Esophagus muscularis mucosa (tissue), 4 donors: ENCODE measurements around the gene BCAS4. TPM values are rescaled to one million over a fixed set of nuclear protein-coding genes. Genes with fewer than 3 reads are reported as not detected.
A peak's percentile ranks its signal among the peaks of the same experiment; 100 is the strongest.

Experiments
- DNase-seq: peaks from one replicate; pipeline ENCODE4 v3.0.0-alpha.2; 2017; ENCODE audit errors: extremely low spot score
- H3K27ac ChIP-seq, 4 donors: fragments of 200-600 bp; sonication (generic); replicated peaks in 1 of 4; 1 replicate in 3 of 4; 2 replicates in 1 of 4; pipeline ENCODE4 v1.5.1; 2016 to 2019; ENCODE audit warnings: mild to moderate bottlenecking in 1 of 4
- H3K27me3 ChIP-seq, 4 donors: fragments of 200-600 bp; sonication (generic); one replicate each; pipeline versions ENCODE4 v1.5.1 to v1.6.0; 2016 to 2019
- H3K36me3 ChIP-seq, 4 donors: fragments of 200-600 bp; sonication (generic); one replicate each; pipeline ENCODE4 v1.5.1; 2016 to 2019
- H3K4me1 ChIP-seq, 4 donors: fragments of 200-600 bp; sonication (generic); one replicate each; pipeline ENCODE4 v1.5.1; 2016 to 2019
- H3K4me3 ChIP-seq, 4 donors: fragments of 200-600 bp; sonication (generic); 1 replicate in 2 of 4; 2 replicates in 2 of 4; pipeline ENCODE4 v1.5.1; 2016 to 2019; ENCODE audit warnings: mild to moderate bottlenecking in 4 of 4, moderate library complexity in 1 of 4
- H3K9me3 ChIP-seq, 4 donors: fragments of 200-600 bp; sonication (generic); 1 replicate in 3 of 4; 2 replicates in 1 of 4; pipeline ENCODE4 v1.5.1; 2016 to 2019
- EP300 ChIP-seq: sonication (generic); formaldehyde crosslinking; IDR thresholded peaks from one replicate; pipeline ENCODE4 v1.6.1; 2017; ENCODE audit warnings: antibody characterized with exemption
- POLR2A ChIP-seq: fragments of 450-650 bp; IDR thresholded peaks from one replicate; pipeline ENCODE4 v1.6.1; 2017; ENCODE audit warnings: antibody characterized with exemption, moderate library complexity, mild to moderate bottlenecking, low read depth
- POLR2AphosphoS5 ChIP-seq, 2 donors: sonication (generic); formaldehyde crosslinking; IDR thresholded peaks; one replicate each; pipeline ENCODE4 v1.6.1; 2017; ENCODE audit warnings: antibody characterized with exemption in 2 of 2
- WGBS: methylation state at CpG from one replicate; pipeline ENCODE4 v1.1.5; 2018; 5-methylcytosine and 5-hydroxymethylcytosine counted together
- intact Hi-C: fragments of 100-400 bp; cut with DNase I; formaldehyde crosslinking; loops from one replicate; pipeline ENCODE4 v1.15.1; 2023
- total RNA-seq, 4 donors: library from RNA; depleted of rRNA; stranded (reverse); fragments of >200 nt; gene quantifications; one replicate each; pipeline versions ENCODE4 v1.1.0 to v1.2.1, GENCODE V29; 2016
- TF ChIP-seq, protein P1 (sequence below), 3 experiments: fragments of 200-600 bp in 2 of 3; fragments of 450-650 bp in 1 of 3; sonication (generic) in 2 of 3; IDR thresholded peaks; one replicate each; pipeline ENCODE4 v1.5.1; 2017 to 2019; ENCODE audit warnings: antibody characterized with exemption in 3 of 3, mild to moderate bottlenecking in 2 of 3, moderate library complexity in 1 of 3

BCAS4 gene
- total RNA-seq, 4 donors from 2014 or later, result 3.1 to 5.4 (median 4.5) TPM

DNA sequence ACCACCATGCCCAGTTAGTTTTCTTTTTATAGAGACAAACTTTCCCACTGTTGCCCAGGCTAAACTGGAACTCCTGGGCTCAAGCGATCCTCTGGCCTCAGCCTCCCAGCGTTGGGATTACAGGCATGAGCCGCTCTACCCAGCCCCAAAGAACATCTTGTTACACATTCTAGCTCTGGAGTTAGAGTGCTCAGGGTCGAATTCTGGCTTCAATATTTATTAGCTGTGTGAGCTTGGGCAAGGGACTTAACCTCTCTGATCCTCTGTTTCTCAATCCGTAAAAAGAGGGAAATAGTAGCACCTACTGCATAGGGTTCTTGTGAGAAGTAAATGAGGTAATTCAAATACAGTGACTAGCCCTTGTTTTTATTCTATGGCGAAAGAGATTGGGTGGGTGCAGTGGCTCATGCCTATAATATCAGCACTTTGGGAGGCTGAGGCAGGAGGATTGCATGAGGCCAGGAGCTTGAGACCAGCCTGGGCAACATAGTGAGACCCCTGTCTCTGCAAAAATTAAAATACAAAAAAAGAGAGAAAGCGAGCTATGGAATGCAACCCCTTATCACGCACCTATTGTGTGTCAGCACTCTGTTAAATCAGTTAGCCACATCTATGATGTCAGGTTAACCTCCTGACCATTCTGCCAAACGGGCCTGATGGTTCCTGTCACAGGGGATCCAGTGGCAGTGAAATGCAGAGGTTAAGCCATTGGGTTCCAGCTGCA, 19.7 kb downstream of the BCAS4 start:
- Histone ChIP-seq H3K4me3 (no peak overlapping the region), H3K27me3 (no peaks in the 10 kb centered on the region), H3K4me1 (peaks cover 4 to 23% (median 20%) of the 10 kb centered on the region in 4 donors), H3K27ac (no peak overlapping the region), H3K36me3 (no peaks in the 10 kb centered on the region), H3K9me3 (no peaks in the 10 kb centered on the region)
- DNase-seq, result no peak
- TF ChIP-seq, protein P1, sequence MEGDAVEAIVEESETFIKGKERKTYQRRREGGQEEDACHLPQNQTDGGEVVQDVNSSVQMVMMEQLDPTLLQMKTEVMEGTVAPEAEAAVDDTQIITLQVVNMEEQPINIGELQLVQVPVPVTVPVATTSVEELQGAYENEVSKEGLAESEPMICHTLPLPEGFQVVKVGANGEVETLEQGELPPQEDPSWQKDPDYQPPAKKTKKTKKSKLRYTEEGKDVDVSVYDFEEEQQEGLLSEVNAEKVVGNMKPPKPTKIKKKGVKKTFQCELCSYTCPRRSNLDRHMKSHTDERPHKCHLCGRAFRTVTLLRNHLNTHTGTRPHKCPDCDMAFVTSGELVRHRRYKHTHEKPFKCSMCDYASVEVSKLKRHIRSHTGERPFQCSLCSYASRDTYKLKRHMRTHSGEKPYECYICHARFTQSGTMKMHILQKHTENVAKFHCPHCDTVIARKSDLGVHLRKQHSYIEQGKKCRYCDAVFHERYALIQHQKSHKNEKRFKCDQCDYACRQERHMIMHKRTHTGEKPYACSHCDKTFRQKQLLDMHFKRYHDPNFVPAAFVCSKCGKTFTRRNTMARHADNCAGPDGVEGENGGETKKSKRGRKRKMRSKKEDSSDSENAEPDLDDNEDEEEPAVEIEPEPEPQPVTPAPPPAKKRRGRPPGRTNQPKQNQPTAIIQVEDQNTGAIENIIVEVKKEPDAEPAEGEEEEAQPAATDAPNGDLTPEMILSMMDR (IDR thresholded peaks at IDR 0.05), result no peak
- no peak for TF ChIP-seq POLR2A
- TF ChIP-seq EP300, result no peak
- WGBS, result 91% methylated on average over 9 of the region's 9 CpGs
- intact Hi-C loops, result loop anchor here (5.0 kb wide), 1 partner anchor 118 kb away; the partner anchor contains the start of gene ADNP

DNA sequence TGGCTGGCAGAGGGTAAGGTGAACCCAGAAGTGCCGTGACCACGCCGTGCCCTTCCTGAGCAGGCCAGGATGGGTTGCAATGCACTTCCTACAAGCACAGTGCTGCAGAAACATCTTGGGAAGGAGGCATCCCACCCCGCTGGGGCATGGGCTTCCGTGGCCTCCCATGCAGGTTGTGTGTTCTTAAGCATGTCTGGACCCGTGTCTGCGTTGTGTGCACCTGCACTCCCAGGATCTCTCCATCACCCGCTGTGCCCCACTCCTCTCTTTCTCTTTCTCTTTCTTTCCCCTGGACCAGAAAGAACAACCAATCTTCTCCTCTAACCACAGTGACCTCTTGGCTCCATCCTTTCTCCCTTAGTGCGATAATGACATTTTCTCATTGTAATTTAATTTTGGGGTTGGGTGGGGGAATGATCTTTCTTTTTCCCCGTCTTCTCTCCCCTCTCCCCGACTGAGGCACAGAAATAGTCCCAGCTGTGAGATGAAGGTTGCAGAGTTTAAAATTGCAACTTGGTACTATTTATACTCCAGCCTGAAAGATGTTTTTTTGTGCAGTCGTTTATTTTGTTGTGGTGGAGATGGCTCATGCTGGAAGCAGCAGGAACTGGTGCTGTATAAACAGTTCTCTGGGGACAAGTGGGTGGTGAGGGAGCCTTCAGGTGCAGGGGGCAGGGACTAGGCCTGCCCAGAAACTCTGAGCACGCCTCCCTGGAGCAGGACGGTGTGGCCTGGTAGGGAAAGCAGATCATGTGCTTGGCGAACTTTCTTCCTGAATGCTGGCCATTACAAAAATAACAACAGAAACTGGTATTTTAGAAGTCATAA, 20.5 kb downstream of the BCAS4 start:
- no peaks in the 10 kb centered on the region for H3K27me3 ChIP-seq
- TF ChIP-seq EP300 (no peak), POLR2A (no peak), POLR2AphosphoS5 (IDR thresholded peaks at IDR 0.05) (no peak)
- TF ChIP-seq, protein P1 (IDR thresholded peaks at IDR 0.05), result no peak
- H3K4me1 ChIP-seq, result peaks cover 4 to 23% (median 20%) of the 10 kb centered on the region in 4 donors
- H3K4me3 ChIP-seq, result no peak overlapping the region
- DNase-seq, result no peak
- no peaks in the 10 kb centered on the region for H3K9me3 ChIP-seq
- H3K36me3 ChIP-seq, result no peaks in the 10 kb centered on the region
- H3K27ac ChIP-seq, result peak overlapping the region in 3 of 4 donors; percentile 6 to 61 (median 27)
- WGBS, result 61% methylated on average over 15 of the region's 15 CpGs
- intact Hi-C loops, result loop anchor here (5.0 kb wide), 1 partner anchor 117 kb away; the partner anchor contains the start of gene ADNP

DNA sequence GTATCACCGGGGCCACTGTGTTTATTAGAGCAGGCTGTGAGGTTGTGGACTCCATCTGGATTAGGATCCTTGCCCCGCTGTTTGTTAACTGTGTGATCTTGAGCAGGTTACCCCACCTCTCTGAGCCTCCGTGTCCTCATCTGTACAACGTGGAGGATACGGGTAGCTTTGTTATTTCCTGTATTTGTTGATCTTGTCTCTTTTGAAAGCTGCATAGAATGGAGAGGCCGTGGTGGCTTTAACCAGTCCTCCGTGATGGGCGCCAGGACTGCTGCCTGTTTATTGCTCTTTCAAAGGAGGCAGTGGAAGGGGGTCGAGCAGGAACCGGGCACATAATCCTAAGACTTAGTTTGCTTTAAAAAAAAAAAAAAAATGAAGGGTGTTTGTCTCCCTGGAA, 22.9 kb downstream of the BCAS4 start:
- intact Hi-C loops, result loop anchor here (5.0 kb wide), 1 partner anchor 115 kb away; the partner anchor contains the start of gene ADNP
- no peak for TF ChIP-seq POLR2AphosphoS5 (IDR thresholded peaks at IDR 0.05)
- no peak for TF ChIP-seq POLR2A
- TF ChIP-seq, protein P1 (IDR thresholded peaks at IDR 0.05), result no peak
- TF ChIP-seq EP300, result no peak
- Histone ChIP-seq H3K36me3 (no peaks in the 10 kb centered on the region), H3K27ac (peak overlapping the region in 2 of 4 donors; percentile 10 to 32), H3K9me3 (no peaks in the 10 kb centered on the region), H3K4me3 (no peak overlapping the region), H3K4me1 (peaks cover 4 to 23% (median 20%) of the 10 kb centered on the region in 4 donors), H3K27me3 (no peaks in the 10 kb centered on the region)
- no peak for DNase-seq
- 78% methylated on average over 10 of the region's 10 CpGs for WGBS

DNA sequence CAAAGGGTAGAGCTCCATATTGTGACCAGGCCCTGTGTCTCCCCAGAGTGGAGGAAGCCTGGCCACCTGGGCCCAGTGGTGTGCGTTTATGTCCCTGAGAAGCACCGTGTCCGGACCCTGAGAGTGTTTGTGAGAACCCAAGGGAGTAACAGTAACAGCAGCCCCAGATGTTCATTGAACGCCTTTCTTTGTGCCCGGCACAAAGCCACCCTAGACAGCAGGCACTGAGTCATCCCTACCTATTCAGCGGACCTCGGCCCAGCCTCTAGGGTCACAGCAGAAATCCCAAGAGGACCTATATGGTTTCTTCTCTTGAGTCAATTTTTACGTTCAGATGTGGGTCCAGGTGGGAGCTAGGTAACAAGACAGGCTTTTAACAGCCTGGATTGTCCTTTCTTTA, 24.5 kb downstream of the BCAS4 start:
- H3K36me3 ChIP-seq, result no peaks in the 10 kb centered on the region
- peaks cover 4 to 23% (median 20%) of the 10 kb centered on the region in 4 donors for H3K4me1 ChIP-seq
- intact Hi-C loops, result loop anchor here (5.0 kb wide), 1 partner anchor 113 kb away; the partner anchor contains the start of gene ADNP
- no peak overlapping the region for H3K4me3 ChIP-seq
- no peaks in the 10 kb centered on the region for H3K27me3 ChIP-seq
- H3K9me3 ChIP-seq, result no peaks in the 10 kb centered on the region
- no peak overlapping the region for H3K27ac ChIP-seq
- 98% methylated on average over 8 of the region's 8 CpGs for WGBS
- TF ChIP-seq POLR2A (no peak), EP300 (no peak), POLR2AphosphoS5 (IDR thresholded peaks at IDR 0.05) (no peak)
- TF ChIP-seq, protein P1 (IDR thresholded peaks at IDR 0.05), result no peak
- no peak for DNase-seq
